ENCODE measurements around the gene RAE1.

DNA sequence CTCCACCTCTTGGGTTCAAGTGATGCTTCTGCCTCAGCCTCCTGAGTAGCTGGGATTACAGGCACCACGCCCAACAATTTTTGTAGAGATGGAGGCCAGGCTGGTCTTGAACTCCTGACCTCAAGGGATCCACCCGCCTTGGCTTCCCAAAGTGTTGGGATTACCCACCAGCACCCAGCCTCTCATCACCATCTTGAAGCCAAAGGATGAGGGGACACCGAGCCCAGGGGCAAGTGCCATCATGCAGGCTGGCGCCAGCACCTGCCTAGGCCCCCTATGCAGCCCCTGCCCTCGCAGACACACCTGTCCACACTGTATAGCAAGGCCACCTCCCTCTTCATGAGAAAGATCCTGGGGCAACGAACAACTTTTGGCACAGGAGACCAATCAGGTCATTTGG, 34.9 kb downstream of the RAE1 start:
- TF ChIP-seq POLR2A (IDR thresholded peaks at IDR 0.05; ENCODE audit: low read length) (no peak), GATA1 (IDR thresholded peaks at IDR 0.05; ENCODE audit: low read depth, low read length) (no peak)

All from erythroblast (primary cell).